NOMO-1 treated with DMSO at 0.1 percent for 48 hours (cell line): ENCODE data around the gene CUL9.

Experiments used
- DNase-seq: peaks from one replicate; lab custom pipeline; 2025; ENCODE audit not compliant: unreplicated experiment; lab: John Stamatoyannopoulos, UW

Gene CUL9

GRCh38 chr6:43269273-43270007 lies 87.4 kb downstream of the CUL9 start:
- peak; percentile 22 for DNase-seq

- no peak for DNase-seq
Observed at GRCh38 chr6:43271103-43271815, 89.3 kb downstream of the CUL9 start.

GRCh38 chr6:43271944-43272343 lies 89.9 kb downstream of the CUL9 start:
- no peak for DNase-seq

GRCh38 chr6:43273707-43274106 lies 91.7 kb downstream of the CUL9 start:
- no peak for DNase-seq
